Esophagus squamous epithelium (tissue), 5 donors: Measurements from ENCODE around the gene FAM149B1. TPM values are rescaled to one million over a fixed set of nuclear protein-coding genes. Genes with fewer than 3 reads are reported as not detected.

Experiments
- DNase-seq: peaks from one replicate; lab custom pipeline; 2025; lab: John Stamatoyannopoulos, UW
- H3K27ac ChIP-seq, 4 donors: fragments of 200-600 bp; sonication (generic); one replicate each; pipeline ENCODE4 v1.5.1; 2016 to 2019; ENCODE audit warnings: mild to moderate bottlenecking in 1 of 4
- H3K27me3 ChIP-seq, 4 donors: fragments of 200-600 bp; sonication (generic); 1 replicate in 3 of 4; 2 replicates in 1 of 4; pipeline versions ENCODE4 v1.5.1 to v1.6.0; 2017 to 2021; ENCODE audit warnings: antibody characterized with exemption in 1 of 4
- H3K36me3 ChIP-seq, 3 donors: fragments of 200-600 bp; sonication (generic); one replicate each; pipeline ENCODE4 v1.5.1; 2016 to 2019
- H3K4me1 ChIP-seq, 3 donors: fragments of 200-600 bp; sonication (generic); one replicate each; pipeline ENCODE4 v1.5.1; 2017 to 2019
- H3K4me3 ChIP-seq, 4 donors: fragments of 200-600 bp; sonication (generic); 1 replicate in 3 of 4; 2 replicates in 1 of 4; pipeline ENCODE4 v1.5.1; 2016 to 2019; ENCODE audit warnings: mild to moderate bottlenecking in 2 of 4, moderate library complexity in 1 of 4
- H3K9me3 ChIP-seq, 3 donors: fragments of 200-600 bp; sonication (generic); one replicate each; pipeline ENCODE4 v1.5.1; 2016 to 2019
- POLR2A ChIP-seq, 4 donors: fragments of 450-650 bp; IDR thresholded peaks; one replicate each; pipeline ENCODE4 v1.6.1; 2017; ENCODE audit warnings: antibody characterized with exemption in 4 of 4, mild to moderate bottlenecking in 4 of 4, moderate library complexity in 3 of 4
- WGBS, 2 donors: methylation state at CpG; one replicate each; pipeline ENCODE4 v1.1.5; 2018; 5-methylcytosine and 5-hydroxymethylcytosine counted together
- intact Hi-C: fragments of 100-400 bp; cut with DNase I; formaldehyde crosslinking; loops from one replicate; pipeline ENCODE4 v1.15.0; 2022
- total RNA-seq, 4 donors: library from RNA; depleted of rRNA; stranded (reverse); fragments of >200 nt; gene quantifications; one replicate each; pipeline ENCODE4 v1.1.0, GENCODE V29; 2016
- TF ChIP-seq, protein P1 (sequence below), 6 experiments: fragments of 450-650 bp in 4 of 6; fragments of 200-600 bp in 2 of 6; sonication (generic) in 2 of 6; IDR thresholded peaks; one replicate each; pipeline ENCODE4 v1.5.1; 2016 to 2019; ENCODE audit warnings: antibody characterized with exemption in 6 of 6, mild to moderate bottlenecking in 4 of 6, moderate library complexity in 4 of 6
- donor health status: DM: yes; HTN: yes; CAD: no.

The FAM149B1 gene
- total RNA-seq, 4 donors from 2014 or later = 8.7 to 15.8 (median 10.8) TPM

DNA sequence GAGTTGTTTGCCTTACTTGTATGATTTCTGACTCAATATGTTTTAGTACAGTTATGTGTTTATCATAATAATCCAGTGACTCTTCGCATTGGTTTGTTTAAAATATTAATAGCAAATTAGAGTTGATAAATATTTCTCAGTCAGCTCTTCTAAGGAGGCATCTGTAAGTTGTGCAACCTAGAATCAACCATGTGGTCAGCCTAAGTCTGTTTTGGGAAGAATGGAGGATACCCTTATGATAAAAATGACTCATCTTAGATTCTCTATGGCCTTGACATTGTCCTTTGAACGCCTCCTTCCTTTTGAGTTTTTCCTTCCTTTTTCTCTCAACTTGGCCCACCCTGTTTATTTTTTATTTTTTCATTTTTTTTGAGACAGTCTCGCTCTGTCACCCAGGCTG is 60.3 kb downstream of the FAM149B1 start:
- Histone ChIP-seq H3K9me3 (no peaks in the 10 kb centered on the region), H3K36me3 (peaks cover 0 to 43% (median 0%) of the 10 kb centered on the region in 3 donors), H3K4me3 (no peak overlapping the region), H3K4me1 (no peaks in the 10 kb centered on the region), H3K27me3 (no peaks in the 10 kb centered on the region), H3K27ac (no peak overlapping the region)
- WGBS, 2 donors = 82 to 88% methylated on average over 2 to 3 of the region's 3 CpGs
- no peak for DNase-seq
- intact Hi-C loops = no loop called here
- no peak for TF ChIP-seq POLR2A (IDR thresholded peaks at IDR 0.05)
- TF ChIP-seq, protein P1, sequence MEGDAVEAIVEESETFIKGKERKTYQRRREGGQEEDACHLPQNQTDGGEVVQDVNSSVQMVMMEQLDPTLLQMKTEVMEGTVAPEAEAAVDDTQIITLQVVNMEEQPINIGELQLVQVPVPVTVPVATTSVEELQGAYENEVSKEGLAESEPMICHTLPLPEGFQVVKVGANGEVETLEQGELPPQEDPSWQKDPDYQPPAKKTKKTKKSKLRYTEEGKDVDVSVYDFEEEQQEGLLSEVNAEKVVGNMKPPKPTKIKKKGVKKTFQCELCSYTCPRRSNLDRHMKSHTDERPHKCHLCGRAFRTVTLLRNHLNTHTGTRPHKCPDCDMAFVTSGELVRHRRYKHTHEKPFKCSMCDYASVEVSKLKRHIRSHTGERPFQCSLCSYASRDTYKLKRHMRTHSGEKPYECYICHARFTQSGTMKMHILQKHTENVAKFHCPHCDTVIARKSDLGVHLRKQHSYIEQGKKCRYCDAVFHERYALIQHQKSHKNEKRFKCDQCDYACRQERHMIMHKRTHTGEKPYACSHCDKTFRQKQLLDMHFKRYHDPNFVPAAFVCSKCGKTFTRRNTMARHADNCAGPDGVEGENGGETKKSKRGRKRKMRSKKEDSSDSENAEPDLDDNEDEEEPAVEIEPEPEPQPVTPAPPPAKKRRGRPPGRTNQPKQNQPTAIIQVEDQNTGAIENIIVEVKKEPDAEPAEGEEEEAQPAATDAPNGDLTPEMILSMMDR (IDR thresholded peaks at IDR 0.05) = no peak

DNA sequence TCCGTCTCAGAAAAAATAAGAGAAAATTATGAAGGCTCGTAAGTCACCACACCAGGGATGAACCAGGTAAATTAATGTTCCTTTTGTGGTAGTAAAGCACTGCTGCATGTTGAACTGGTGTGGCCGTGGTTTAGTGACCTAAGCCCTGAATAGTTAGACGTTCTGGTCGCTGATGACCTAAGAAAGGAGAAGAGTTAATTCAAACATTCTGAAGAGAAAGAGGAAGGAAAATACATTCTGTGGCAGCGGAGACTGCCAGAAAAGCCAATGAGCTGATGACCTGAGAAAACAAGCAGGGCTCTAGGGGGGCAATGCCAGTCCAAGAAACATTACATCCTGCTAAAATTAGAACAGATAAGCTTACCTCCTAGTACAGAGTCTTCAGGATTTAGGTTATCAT is 61.6 kb downstream of the FAM149B1 start:
- DNase-seq = no peak
- Histone ChIP-seq H3K36me3 (peaks cover 0 to 52% (median 8%) of the 10 kb centered on the region in 3 donors), H3K4me1 (no peaks in the 10 kb centered on the region), H3K4me3 (no peak overlapping the region), H3K27ac (no peak overlapping the region), H3K9me3 (no peaks in the 10 kb centered on the region), H3K27me3 (no peaks in the 10 kb centered on the region)
- TF ChIP-seq, protein P1 (IDR thresholded peaks at IDR 0.05) = no peak
- TF ChIP-seq POLR2A (IDR thresholded peaks at IDR 0.05) = no peak
- 75 to 80% methylated on average over 6 of the region's 6 CpGs for WGBS, 2 donors
- intact Hi-C loops = no loop called here

DNA sequence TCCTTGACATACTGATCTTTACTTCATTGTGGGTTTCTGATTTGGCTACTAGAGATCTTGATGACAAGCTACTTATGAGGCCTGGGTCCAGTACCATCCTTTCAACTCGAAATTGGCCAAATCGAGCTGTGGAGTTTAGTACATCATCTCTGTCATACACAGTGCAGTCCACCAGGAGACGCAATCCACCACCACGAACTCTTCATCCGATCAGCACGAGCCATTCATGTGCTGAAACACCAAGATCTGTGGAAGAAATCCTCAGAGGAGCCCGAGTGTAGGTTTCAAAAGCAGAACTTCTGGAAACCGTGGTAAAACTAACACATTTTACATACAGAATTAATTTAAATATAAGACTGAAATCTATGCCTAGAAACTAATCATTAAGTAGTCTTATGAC is 65.0 kb downstream of the FAM149B1 start:
- intact Hi-C loops = no loop called here
- Histone ChIP-seq H3K9me3 (no peaks in the 10 kb centered on the region), H3K36me3 (peaks cover 0 to 82% (median 13%) of the 10 kb centered on the region in 3 donors), H3K4me1 (no peaks in the 10 kb centered on the region), H3K27me3 (no peaks in the 10 kb centered on the region), H3K4me3 (no peak overlapping the region), H3K27ac (no peak overlapping the region)
- 90 to 94% methylated on average over 8 of the region's 8 CpGs for WGBS, 2 donors
- DNase-seq = no peak
- TF ChIP-seq POLR2A (IDR thresholded peaks at IDR 0.05) = no peak
- TF ChIP-seq, protein P1 (IDR thresholded peaks at IDR 0.05) = peak in 1 of 6 experiments; percentile 19

DNA sequence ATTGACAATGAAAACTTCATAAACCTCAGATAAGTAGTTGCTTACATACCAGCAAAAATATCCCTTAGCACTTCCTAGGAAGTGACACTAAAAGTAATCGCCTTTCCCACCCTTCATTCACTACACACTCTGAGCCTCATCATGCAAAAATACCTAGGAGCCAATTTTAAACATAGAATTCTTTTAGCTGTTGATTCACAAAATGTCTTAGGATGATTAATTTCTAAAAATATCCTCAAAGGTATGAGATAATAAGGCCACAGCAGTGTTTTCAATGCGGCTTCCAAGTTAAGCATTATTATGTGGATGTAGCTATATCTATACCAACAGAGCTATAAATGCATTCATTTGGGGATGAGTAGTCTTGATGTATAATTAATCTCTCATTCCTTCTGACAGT is 66.0 kb downstream of the FAM149B1 start:
- Histone ChIP-seq H3K4me1 (no peaks in the 10 kb centered on the region), H3K27me3 (no peaks in the 10 kb centered on the region), H3K27ac (no peak overlapping the region), H3K9me3 (no peaks in the 10 kb centered on the region), H3K4me3 (no peak overlapping the region), H3K36me3 (peaks cover 0 to 92% (median 13%) of the 10 kb centered on the region in 3 donors)
- WGBS, 2 donors = 85 to 96% methylated on average over 2 of the region's 2 CpGs
- TF ChIP-seq POLR2A (IDR thresholded peaks at IDR 0.05) = no peak
- TF ChIP-seq, protein P1 (IDR thresholded peaks at IDR 0.05) = no peak
- no peak for DNase-seq
- intact Hi-C loops = no loop called here

DNA sequence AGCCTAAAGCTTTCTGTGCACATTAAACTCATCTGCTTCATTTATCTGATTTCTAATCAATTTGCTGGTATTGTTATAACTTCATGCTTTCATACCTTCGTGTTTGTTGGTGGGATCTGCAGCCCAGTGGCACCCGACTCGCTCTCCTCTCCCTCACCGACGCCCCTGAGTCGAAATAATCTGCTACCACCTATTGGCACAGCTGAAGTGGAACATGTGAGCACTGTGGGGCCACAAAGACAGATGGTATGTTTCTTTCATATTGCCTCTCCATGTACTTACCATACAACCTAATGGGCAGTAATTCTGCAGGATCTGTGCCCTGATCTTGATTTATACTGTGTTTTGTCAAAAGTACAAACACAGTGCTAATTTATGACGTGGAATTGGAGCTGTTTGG is 66.8 kb downstream of the FAM149B1 start:
- intact Hi-C loops = no loop called here
- H3K9me3 ChIP-seq = no peaks in the 10 kb centered on the region
- DNase-seq = no peak
- WGBS, 2 donors = 82 to 88% methylated on average over 7 of the region's 7 CpGs
- peaks cover 0 to 98% (median 13%) of the 10 kb centered on the region in 3 donors for H3K36me3 ChIP-seq
- TF ChIP-seq, protein P1 (IDR thresholded peaks at IDR 0.05) = no peak
- no peak for TF ChIP-seq POLR2A (IDR thresholded peaks at IDR 0.05)
- H3K27me3 ChIP-seq = no peaks in the 10 kb centered on the region
- H3K4me3 ChIP-seq = no peak overlapping the region
- H3K27ac ChIP-seq = no peak overlapping the region
- H3K4me1 ChIP-seq = no peaks in the 10 kb centered on the region
